HUES6 (cell line): ENCODE results near the gene IVD.
"Not testable (repeated sequence)": the region's sequence is repeated elsewhere in the genome, so short reads cannot be mapped to it uniquely, and the experiment has no call there.

Experiments
- H3K27ac ChIP-seq: 2 replicates; pipeline ENCODE4 v1.7.0; 2013; ENCODE audit warnings: low read depth, mild to moderate bottlenecking, low read length, inconsistent platforms
- H3K27me3 ChIP-seq: 2 replicates; pipeline ENCODE4 v1.6.1; 2013; ENCODE audit warnings: low read length; ENCODE audit not compliant: control insufficient read depth, insufficient read depth
- H3K36me3 ChIP-seq: 2 replicates; pipeline ENCODE4 v1.6.1; 2013; ENCODE audit warnings: low read length; ENCODE audit not compliant: control insufficient read depth, insufficient read depth
- H3K4me1 ChIP-seq: 2 replicates; pipeline ENCODE4 v1.6.1; 2013; ENCODE audit warnings: low read length; ENCODE audit not compliant: control insufficient read depth, insufficient read depth
- H3K4me3 ChIP-seq: 2 replicates; pipeline ENCODE4 v1.5.1; 2013; ENCODE audit warnings: low read depth, low read length
- H3K9ac ChIP-seq: one replicate; pipeline ENCODE4 v1.6.1; 2013; ENCODE audit warnings: mild to moderate bottlenecking, low read length
- H3K9me3 ChIP-seq: 2 replicates; pipeline ENCODE4 v1.6.1; 2013; ENCODE audit warnings: low read depth, low read length; ENCODE audit not compliant: control insufficient read depth, insufficient read depth

Gene IVD

GRCh38 chr15:40452296-40453090 lies 46.9 kb downstream of the IVD start:
- Histone ChIP-seq H3K27me3 (no peaks in the 10 kb centered on the region), H3K36me3 (no peaks in the 10 kb centered on the region), H3K9me3 (no peaks in the 10 kb centered on the region), H3K9ac (no peak overlapping the region), H3K4me3 (no peak overlapping the region), H3K27ac (no peak overlapping the region), H3K4me1 (peaks cover 73% of the 10 kb centered on the region)

DNA sequence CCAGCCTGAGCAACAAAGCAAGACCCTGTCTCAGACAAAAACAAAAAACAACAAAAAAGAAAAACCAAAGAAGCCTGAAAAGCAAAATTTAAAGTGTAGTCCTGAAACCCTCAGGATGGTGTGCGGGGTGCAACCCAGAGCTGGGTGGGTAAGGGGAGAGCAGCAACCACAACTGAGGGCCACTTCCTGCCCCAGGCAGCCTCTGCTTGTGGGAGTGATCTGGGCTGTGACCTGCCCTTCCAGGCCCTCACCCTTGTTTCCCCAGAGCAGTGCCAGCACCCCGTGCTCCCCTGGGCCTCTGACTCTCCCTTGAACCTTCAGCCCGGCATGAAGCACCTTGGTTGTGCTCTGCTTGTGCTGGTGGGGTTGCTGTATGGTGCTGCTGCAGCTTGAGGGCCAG lies 48.3 kb downstream of the IVD start:
- H3K9me3 ChIP-seq, H3K9ac ChIP-seq, H3K4me3 ChIP-seq, H3K27me3 ChIP-seq, H3K27ac ChIP-seq: not testable (repeated sequence)
- Histone ChIP-seq H3K4me1 (peaks cover 73% of the 10 kb centered on the region), H3K36me3 (peaks cover 11% of the 10 kb centered on the region)

GRCh38 chr15:40454904-40455391 lies 49.4 kb downstream of the IVD start:
- H3K9ac ChIP-seq = no peak overlapping the region

DNA sequence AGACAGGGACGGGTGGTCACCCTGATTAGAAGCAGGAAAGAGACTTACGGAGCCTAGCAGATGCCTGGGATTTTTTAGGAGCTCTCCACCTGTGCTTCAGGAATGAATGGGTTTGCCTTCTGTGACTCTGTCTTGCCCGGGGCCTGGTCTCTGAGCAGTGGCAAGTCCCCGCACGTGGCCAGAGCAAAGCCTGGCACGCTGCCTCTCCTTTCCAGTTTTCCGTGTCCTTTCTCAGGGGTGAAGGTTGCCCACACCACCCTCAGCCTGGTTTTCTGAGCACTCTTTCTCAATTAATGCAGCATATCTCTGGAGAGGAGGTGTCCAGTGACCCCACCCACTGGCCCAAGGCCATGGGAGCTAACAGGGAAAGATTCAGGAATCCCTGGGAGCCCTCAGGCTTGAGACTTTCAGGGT lies 50.7 kb downstream of the IVD start:
- H3K9me3 ChIP-seq = no peaks in the 10 kb centered on the region
- H3K36me3 ChIP-seq = peaks cover 34% of the 10 kb centered on the region
- H3K27me3 ChIP-seq = no peaks in the 10 kb centered on the region
- no peak overlapping the region for H3K9ac ChIP-seq
- no peak overlapping the region for H3K27ac ChIP-seq
- H3K4me1 ChIP-seq = peaks cover 55% of the 10 kb centered on the region
- no peak overlapping the region for H3K4me3 ChIP-seq

More at GRCh38 chr15:40454904-40455391, 49.4 kb downstream of the IVD start:
- peaks cover 66% of the 10 kb centered on the region for H3K4me1 ChIP-seq
- peaks cover 21% of the 10 kb centered on the region for H3K36me3 ChIP-seq
- H3K9me3 ChIP-seq = no peaks in the 10 kb centered on the region
- no peaks in the 10 kb centered on the region for H3K27me3 ChIP-seq
- no peak overlapping the region for H3K27ac ChIP-seq
- no peak overlapping the region for H3K4me3 ChIP-seq

DNA sequence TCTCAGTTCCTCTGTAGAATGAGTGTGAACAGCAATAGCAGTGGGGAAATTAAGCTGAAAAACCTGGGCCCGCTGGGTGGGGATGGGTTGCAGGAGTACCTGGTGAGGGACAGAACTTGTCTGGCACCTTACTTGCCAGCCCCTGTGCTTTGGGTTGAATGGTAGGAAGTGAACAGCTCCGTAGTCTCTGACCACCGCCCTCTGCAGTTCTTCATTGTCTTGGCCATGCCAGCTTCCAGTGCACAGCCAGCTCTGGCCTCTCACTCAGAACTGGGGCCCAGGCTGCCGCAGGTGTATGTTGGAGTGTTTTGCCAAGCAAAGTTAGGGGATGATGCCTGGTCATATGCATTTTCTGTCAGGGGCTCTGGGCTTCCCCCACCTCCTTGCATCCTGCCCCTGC lies 51.1 kb downstream of the IVD start:
- H3K36me3 ChIP-seq = peaks cover 37% of the 10 kb centered on the region
- no peak overlapping the region for H3K4me3 ChIP-seq
- H3K4me1 ChIP-seq = peaks cover 51% of the 10 kb centered on the region
- no peaks in the 10 kb centered on the region for H3K9me3 ChIP-seq
- no peak overlapping the region for H3K9ac ChIP-seq
- H3K27me3 ChIP-seq = no peaks in the 10 kb centered on the region
- no peak overlapping the region for H3K27ac ChIP-seq

DNA sequence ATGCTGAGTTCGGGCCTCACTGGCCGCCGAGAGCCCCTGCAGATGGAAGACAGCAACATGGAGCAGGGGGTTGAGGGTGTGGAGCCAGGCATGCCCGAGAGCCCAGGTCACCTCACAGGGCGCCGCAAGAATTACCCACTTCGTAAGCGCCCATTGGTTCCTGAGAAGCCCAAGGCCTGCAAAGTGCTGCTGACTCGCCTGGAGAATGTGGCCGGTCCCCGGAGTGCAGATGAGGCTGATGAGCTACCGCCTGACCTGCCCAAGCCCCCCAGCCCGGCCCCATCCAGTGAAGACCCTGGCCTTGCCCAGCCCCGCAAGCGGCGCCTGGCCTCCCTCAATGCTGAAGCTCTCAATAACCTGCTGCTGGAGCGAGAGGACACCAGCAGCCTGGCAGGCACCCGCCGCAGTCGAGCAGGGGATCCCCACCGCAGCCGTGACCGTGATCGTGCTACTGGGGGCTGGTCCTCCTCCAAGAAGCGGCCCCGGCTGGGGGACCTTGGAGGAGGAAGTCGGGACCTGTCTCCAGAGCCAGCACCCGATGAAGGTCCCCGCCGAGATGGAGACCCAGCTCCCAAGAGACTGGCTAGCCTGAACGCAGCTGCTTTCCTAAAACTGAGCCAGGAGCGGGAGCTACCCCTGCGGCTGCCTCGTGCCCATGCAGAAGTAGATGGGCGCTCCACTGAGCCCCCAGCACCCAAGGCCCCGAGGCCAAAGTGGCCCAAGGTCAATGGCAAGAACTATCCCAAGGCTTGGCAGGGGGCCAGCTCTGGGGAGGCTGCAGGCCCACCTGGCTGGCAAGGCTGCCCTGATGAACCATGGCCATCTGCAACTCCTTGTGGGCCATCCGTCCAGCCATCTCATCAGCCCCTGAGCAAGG lies 53.1 kb downstream of the IVD start:
- Histone ChIP-seq H3K27me3 (no peaks in the 10 kb centered on the region), H3K4me3 (no peak overlapping the region), H3K9ac (peak overlapping the region; percentile 25), H3K27ac (no peak overlapping the region), H3K4me1 (peaks cover 33% of the 10 kb centered on the region), H3K36me3 (peaks cover 53% of the 10 kb centered on the region), H3K9me3 (no peaks in the 10 kb centered on the region)

DNA sequence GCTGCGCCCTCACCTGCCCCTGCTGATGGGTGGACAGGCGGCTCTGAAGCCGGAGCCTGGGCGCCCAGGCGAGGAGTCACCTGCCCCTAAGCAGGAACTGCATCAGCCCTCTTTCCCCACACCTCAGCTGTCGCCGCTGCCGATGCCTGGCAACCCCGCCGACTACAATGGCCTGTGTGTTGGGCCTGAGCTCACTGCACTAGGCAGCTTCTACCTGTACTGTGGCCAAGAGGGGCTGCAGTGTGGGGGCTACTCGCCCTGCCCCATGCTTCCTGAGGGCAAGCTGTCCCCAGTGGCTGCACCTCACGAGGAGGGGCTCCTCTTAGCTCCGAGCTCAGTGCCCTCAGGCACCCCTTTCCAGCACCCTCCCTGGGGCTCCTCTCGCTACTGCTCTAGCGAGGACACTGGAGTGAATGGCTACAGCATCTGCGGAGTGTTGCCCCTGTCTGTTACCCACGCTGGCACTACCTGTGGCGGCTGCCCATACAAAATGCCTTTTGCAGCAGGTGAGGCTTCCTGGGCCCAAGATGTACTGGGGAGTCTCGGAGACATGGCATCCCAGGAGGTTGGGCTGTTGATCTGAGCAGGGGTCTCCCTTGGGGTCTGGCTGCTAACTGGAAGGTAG lies 53.9 kb downstream of the IVD start:
- no peak overlapping the region for H3K4me3 ChIP-seq
- no peak overlapping the region for H3K9ac ChIP-seq
- H3K36me3 ChIP-seq = peaks cover 61% of the 10 kb centered on the region
- H3K9me3 ChIP-seq = no peaks in the 10 kb centered on the region
- no peak overlapping the region for H3K27ac ChIP-seq
- peaks cover 25% of the 10 kb centered on the region for H3K4me1 ChIP-seq
- H3K27me3 ChIP-seq = no peaks in the 10 kb centered on the region

DNA sequence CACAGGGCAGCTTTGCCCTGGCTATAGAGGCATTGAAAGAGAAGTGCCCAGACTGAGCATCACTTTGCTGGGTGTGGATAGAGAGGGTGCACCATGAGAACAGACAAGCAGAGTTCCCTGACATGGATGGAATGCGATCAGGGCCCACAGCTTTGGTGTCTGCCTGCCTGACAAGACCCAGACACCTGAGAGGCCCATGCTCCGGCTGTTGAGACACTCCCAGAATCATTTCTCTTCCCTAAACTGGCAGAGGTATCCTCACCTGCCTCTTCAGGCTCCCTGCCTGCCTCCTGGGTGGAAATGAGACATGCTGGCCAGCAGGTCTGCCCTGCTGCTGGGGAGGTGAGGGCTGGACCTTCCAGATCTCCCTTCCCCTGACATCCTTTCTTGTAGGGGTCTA lies 54.8 kb downstream of the IVD start:
- Histone ChIP-seq H3K27me3 (no peaks in the 10 kb centered on the region), H3K4me3 (no peak overlapping the region), H3K36me3 (peaks cover 70% of the 10 kb centered on the region), H3K27ac (no peak overlapping the region), H3K4me1 (peaks cover 16% of the 10 kb centered on the region), H3K9ac (no peak overlapping the region), H3K9me3 (no peaks in the 10 kb centered on the region)

GRCh38 chr15:40461958-40462357 lies 56.4 kb downstream of the IVD start:
- Histone ChIP-seq H3K9me3 (no peaks in the 10 kb centered on the region), H3K27ac (no peak overlapping the region), H3K4me3 (no peak overlapping the region), H3K9ac (no peak overlapping the region), H3K4me1 (peaks cover 1% of the 10 kb centered on the region; the same call in 1 of the 2 replicates), H3K27me3 (no peaks in the 10 kb centered on the region), H3K36me3 (peaks cover 85% of the 10 kb centered on the region)

DNA sequence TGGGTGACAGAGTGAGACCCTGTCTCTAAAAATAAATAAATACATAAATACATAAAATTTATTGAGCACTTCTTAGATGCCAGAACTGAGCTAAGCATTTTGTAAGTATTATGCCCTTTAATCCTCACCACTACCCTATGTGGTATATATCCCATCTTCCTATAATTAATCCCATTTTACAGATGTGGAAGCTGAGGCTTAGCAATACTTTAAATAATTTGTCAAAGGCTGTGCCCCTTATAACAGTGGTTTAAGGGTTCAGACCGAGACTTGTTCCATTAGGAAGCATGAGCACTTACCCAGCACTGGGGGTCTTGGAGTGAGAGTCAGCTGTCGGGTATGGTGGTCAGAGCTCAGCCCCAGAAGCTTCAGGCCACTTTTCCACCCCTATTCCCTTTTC lies 57.7 kb downstream of the IVD start:
- no peaks in the 10 kb centered on the region for H3K27me3 ChIP-seq
- H3K27ac ChIP-seq = no peak overlapping the region
- H3K4me1 ChIP-seq = no peaks in the 10 kb centered on the region
- no peak overlapping the region for H3K9ac ChIP-seq
- peaks cover 87% of the 10 kb centered on the region for H3K36me3 ChIP-seq
- H3K4me3 ChIP-seq = no peak overlapping the region
- H3K9me3 ChIP-seq = no peaks in the 10 kb centered on the region
